ENCODE measurements around the gene CDYL.

Gene CDYL

GRCh38 chr6:4829089-4829488, 52.9 kb downstream of the CDYL start:
- TF ChIP-seq RAD21 (IDR thresholded peaks at IDR 0.05; ENCODE audit: low read depth) (no peak), NFIC (IDR thresholded peaks at IDR 0.05) (peak; percentile 36), FOXM1 (IDR thresholded peaks at IDR 0.05; ENCODE audit: borderline replicate concordance, low read depth) (no peak), USF1 (IDR thresholded peaks at IDR 0.05) (no peak), CREB1 (IDR thresholded peaks at IDR 0.05; ENCODE audit: low read depth) (no peak)

GRCh38 chr6:4840169-4840568, 64.0 kb downstream of the CDYL start:
- TF ChIP-seq CREB1 (IDR thresholded peaks at IDR 0.05; ENCODE audit: low read depth) = no peak
- TF ChIP-seq CEBPB (IDR thresholded peaks at IDR 0.05) = no peak
- TF ChIP-seq EGR1 (IDR thresholded peaks at IDR 0.05) = no peak
- no peak for TF ChIP-seq TEAD4 (IDR thresholded peaks at IDR 0.05)
- TF ChIP-seq YY1 (IDR thresholded peaks at IDR 0.05; ENCODE audit: low read depth) = no peak
- no peak for TF ChIP-seq TAF1 (IDR thresholded peaks at IDR 0.05; ENCODE audit: low read depth)
- no peak for TF ChIP-seq ZBTB7A (IDR thresholded peaks at IDR 0.05; ENCODE audit: low read depth)
- TF ChIP-seq NFIC (IDR thresholded peaks at IDR 0.05) = no peak
- no peak for TF ChIP-seq TCF12 (IDR thresholded peaks at IDR 0.05; ENCODE audit: low read depth)
- no peak for TF ChIP-seq EP300 (IDR thresholded peaks at IDR 0.05; ENCODE audit: borderline replicate concordance)
- no peak for TF ChIP-seq FOXM1 (IDR thresholded peaks at IDR 0.05; ENCODE audit: borderline replicate concordance, low read depth)
- no peak for TF ChIP-seq MAX (IDR thresholded peaks at IDR 0.05)
- TF ChIP-seq REST (IDR thresholded peaks at IDR 0.05; ENCODE audit: low read depth) = no peak
- no peak for TF ChIP-seq USF1 (IDR thresholded peaks at IDR 0.05)
- no peak for TF ChIP-seq RAD21 (IDR thresholded peaks at IDR 0.05; ENCODE audit: low read depth)

DNA sequence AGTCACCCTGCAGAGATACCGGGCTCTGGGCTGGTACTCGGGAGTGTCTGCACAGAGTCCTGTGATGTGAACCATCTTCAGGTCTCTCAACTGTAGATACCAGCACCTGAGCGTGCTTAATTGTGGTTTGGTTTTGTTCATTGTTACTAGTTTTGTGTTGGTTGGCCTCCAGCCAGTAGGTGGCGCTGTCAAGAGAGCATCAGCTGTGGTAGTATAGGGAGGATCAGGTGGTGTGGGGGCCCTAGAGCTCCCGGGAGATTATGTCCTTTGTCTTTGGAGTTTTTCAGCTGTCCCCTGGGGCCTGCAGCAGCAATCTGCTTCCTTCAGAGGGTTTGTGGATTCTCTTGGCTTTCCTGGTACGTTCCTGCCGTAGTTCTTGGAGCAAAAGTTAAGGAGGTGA, 67.9 kb downstream of the CDYL start:
- no peak for TF ChIP-seq YY1 (IDR thresholded peaks at IDR 0.05; ENCODE audit: low read depth)
- no peak for TF ChIP-seq TCF12 (IDR thresholded peaks at IDR 0.05; ENCODE audit: low read depth)
- no peak for TF ChIP-seq MAX (IDR thresholded peaks at IDR 0.05)
- no peak for TF ChIP-seq ZBTB7A (IDR thresholded peaks at IDR 0.05; ENCODE audit: low read depth)
- no peak for TF ChIP-seq EP300 (IDR thresholded peaks at IDR 0.05; ENCODE audit: borderline replicate concordance)
- TF ChIP-seq TAF1 (IDR thresholded peaks at IDR 0.05; ENCODE audit: low read depth) = no peak
- TF ChIP-seq CEBPB (IDR thresholded peaks at IDR 0.05) = no peak

- TF ChIP-seq REST (IDR thresholded peaks at IDR 0.05; ENCODE audit: low read depth) (no peak), EP300 (IDR thresholded peaks at IDR 0.05; ENCODE audit: borderline replicate concordance) (no peak), TEAD4 (IDR thresholded peaks at IDR 0.05) (no peak), ZBTB7A (IDR thresholded peaks at IDR 0.05; ENCODE audit: low read depth) (no peak), TAF1 (IDR thresholded peaks at IDR 0.05; ENCODE audit: low read depth) (no peak), CEBPB (IDR thresholded peaks at IDR 0.05) (no peak), USF1 (IDR thresholded peaks at IDR 0.05) (no peak), NFIC (IDR thresholded peaks at IDR 0.05) (no peak), FOXM1 (IDR thresholded peaks at IDR 0.05; ENCODE audit: borderline replicate concordance, low read depth) (no peak), TCF12 (IDR thresholded peaks at IDR 0.05; ENCODE audit: low read depth) (no peak), CREB1 (IDR thresholded peaks at IDR 0.05; ENCODE audit: low read depth) (no peak), YY1 (IDR thresholded peaks at IDR 0.05; ENCODE audit: low read depth) (no peak), EGR1 (IDR thresholded peaks at IDR 0.05) (no peak), MAX (IDR thresholded peaks at IDR 0.05) (no peak), RAD21 (IDR thresholded peaks at IDR 0.05; ENCODE audit: low read depth) (no peak)
These were observed 70.2 kb downstream of the CDYL start for GRCh38 chr6:4846387-4846786.

DNA sequence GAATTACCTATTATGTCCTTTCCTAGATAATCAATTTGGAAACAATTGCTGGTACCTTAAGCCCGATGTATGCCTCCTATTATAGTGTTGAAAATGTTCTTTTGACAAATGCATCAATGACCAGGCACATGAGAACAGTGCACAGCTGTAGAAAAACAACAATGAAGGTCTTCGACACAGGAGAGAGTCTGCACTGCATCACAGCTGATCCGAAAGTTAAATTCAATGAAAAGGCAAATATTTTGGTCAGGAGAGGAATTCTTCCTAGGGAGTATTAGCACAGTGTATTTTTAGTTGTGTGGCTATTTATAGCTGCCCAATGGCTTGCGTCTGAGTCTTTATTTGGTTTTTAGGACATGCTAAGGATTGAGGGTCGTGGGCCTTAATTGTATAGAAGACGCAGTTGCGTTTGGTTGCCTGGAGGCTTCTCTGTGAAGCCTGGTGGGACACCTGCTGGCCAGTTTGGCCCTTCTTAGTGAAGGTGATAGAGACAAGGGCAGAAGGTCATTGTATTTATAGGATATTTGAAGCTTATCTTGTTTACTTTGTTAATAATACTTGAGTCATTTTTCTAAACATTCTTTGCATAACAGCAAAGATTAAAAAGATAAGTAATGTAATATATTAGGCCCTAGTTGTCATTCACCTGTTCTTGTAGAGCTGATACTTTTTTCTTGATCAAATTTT, 72.3 kb downstream of the CDYL start:
- TF ChIP-seq RAD21 (IDR thresholded peaks at IDR 0.05; ENCODE audit: low read depth) = peak; percentile 46
- no peak for TF ChIP-seq EGR1 (IDR thresholded peaks at IDR 0.05)

Data from Ishikawa (cell line).